Umbilical cord (tissue), 2 donors: ENCODE measurements around the gene RIBC1. TPM values are rescaled to one million over a fixed set of nuclear protein-coding genes. Genes with fewer than 3 reads are reported as not detected.
"Not testable (repeated sequence)": the region's sequence is repeated elsewhere in the genome, so short reads cannot be mapped to it uniquely, and the experiment has no call there.

Experiments
- DNase-seq: peaks from one replicate; pipeline ENCODE4 v3.0.0-alpha.2; 2015; ENCODE audit warnings: low spot score
- total RNA-seq: library from RNA; depleted of rRNA; stranded (reverse); fragments of >200 nt; gene quantifications from one replicate; pipeline ENCODE4 v1.2.3, GENCODE V29; 2014; ENCODE audit warnings: low replicate concordance; ENCODE audit not compliant: insufficient read depth

RIBC1 gene
- not detected for total RNA-seq

DNA sequence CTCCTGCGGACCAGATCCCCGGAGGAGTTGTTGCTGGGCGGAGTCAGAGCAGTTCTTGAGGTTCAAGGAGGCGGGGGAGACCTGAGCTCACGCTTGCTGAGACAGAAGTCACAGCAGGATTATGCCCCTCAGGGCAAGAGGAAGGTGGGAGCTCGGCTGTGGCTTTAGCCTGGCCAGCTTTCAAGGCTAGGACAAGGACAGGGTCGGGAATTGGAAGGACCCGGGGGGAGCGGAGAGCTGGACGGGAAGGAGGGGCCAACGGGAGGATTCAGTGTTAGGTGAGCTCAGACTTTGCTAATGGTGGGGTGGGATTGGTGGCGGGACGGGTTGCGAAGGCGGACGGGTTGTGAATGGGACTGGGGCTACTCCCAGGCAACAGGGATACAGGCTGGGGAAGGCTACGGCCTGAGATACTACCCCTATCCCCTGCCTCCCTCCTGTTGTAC, at the start of gene RIBC1:
Gene RIBC1, plus strand, starts transcription at position 13 of the 446 bp plus-strand sequence. CDS start 3,404 bp downstream, outside the sequence.
- no peak for DNase-seq

GRCh38 chrX:53373307-53373706, 49.4 kb upstream of the RIBC1 start:
- DNase-seq: no peak

- DNase-seq: no peak
Observed at GRCh38 chrX:53374222-53374820, 48.4 kb upstream of the RIBC1 start.

DNA sequence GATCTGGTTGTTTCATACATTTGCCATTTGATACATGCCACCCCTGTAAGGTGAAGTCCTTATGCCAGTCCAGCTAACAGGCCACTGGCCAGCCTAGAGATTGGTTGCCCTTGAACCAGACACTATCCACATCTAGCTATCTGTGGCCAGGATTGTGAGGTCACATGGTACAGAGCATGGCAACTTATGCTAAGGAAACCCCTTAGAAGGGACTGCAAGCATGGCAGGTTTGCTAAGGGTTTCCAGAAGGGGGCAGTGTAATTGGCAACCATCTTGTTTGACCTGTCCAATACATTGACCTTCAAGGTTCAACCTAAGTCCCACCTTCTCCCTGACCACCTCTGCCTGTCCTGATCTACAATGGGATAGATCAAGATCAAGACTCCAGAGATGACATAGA, 47.8 kb upstream of the RIBC1 start:
- no peak for DNase-seq

DNA sequence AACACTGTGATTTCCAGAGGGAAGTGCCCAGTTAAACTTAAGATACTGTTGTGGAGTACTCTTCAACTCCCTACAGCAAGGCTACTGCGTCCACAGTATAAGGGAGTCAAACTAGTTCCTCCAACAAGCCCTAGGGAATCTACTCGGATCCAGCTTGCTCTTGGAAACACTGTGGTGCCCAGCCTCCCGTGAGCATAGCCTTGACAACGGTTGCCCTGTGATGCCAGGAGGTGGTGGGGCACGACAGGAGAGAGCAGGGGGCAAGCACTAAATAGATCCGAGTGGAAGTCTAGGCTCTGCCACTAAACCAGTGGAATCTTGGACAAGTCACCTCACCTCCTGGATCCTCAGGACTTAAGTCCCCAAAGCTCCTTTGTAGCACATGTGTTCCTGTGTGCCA, 45.8 kb upstream of the RIBC1 start:
- no peak for DNase-seq

- no peak for DNase-seq
Observed at GRCh38 chrX:53377464-53377863, 45.2 kb upstream of the RIBC1 start.

GRCh38 chrX:53379008-53379710, 43.5 kb upstream of the RIBC1 start:
- no peak for DNase-seq

DNA sequence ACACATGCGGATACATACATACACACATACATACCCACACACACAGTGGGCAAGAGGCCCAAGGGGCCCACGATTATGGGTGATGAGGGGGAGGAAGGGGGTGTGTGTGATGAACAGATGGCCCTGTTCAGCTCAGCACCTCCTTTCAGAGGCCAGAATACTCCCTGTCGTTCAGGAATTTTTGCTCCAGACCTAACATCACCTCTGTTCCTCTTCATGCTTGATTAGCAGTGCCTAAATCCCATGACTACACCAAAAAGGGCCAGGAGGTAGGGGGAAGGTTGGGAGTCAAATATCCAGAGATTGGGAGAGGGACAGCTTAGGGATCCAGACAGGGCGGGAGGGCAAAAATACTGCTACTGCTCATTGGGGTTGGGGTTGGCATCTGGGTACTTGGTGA, 42.9 kb upstream of the RIBC1 start:
- DNase-seq: no peak

DNA sequence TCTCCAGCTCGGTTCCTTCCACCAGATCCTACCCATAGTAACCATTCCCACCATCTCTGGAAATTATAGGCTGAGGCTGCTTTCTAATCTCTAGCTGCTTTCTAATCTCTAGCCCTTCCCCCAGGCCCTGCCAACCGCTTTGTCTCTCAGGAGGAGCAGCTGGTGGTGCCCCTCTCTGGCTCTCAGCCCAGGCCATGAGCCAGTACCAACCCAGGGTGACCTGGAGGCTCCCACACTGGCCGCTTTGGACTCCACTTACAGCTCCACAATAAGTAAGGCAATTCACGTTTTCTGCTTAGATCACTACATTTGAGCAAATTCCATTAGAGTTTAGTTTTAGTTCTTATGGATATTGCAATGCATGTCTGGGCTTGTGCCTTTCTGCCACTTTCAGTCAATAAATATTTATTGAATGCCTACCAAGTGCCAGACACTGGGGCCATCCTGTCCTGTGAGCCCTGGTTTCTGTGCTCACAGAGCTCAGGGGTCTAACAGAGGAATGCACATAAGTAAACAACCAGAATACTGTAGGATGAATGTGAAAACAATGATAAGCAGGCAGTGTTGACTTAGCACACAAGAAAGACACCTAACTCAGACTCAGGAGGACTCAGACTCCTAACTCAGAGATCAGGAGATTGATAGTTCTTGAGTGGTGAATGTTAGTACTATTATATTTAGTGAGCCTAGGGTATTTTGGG, 39.1 kb upstream of the RIBC1 start:
- no peak for DNase-seq

GRCh38 chrX:53395605-53396298, 26.9 kb upstream of the RIBC1 start:
- DNase-seq: no peak

DNA sequence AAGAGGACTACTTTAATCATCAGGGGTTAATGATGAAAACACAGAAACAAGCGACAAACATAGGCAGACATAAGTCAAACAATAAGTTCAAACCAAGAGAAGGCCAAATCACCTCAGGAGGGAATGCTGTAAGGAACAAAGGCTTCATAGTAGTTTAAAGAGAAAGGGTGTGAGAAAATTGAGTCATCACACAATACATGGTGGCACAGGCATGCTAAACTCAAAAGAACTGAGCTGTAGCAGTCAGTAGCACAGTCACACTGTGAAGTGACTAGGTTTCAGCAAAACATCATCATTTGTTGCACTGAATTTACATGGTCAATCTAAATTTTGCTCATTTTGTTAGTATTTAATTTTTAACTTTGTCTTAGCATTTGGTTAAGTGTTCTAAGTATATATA, 24.5 kb upstream of the RIBC1 start:
- DNase-seq: no peak

GRCh38 chrX:53403535-53403934, 19.1 kb upstream of the RIBC1 start:
- no peak for DNase-seq

DNA sequence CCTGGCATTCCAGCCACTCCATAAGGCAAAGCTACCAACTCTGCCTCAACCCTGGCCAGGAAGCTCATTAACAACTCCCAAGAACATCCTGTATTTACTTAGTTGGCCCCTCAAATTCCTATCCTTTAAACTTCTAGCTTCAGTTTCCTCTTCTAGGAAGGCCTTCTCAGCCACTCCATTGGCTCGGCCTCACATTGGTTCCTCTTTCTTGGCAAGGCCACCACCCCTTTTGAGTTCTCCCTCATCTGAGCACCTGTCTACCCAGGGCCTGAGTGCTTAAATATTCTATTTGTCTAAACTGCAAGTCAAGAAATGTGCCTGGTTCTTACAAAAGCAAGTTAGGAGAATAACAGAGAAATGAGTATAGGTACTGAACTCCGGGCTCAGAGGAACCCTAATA, 10.2 kb upstream of the RIBC1 start:
- no peak for DNase-seq

DNA sequence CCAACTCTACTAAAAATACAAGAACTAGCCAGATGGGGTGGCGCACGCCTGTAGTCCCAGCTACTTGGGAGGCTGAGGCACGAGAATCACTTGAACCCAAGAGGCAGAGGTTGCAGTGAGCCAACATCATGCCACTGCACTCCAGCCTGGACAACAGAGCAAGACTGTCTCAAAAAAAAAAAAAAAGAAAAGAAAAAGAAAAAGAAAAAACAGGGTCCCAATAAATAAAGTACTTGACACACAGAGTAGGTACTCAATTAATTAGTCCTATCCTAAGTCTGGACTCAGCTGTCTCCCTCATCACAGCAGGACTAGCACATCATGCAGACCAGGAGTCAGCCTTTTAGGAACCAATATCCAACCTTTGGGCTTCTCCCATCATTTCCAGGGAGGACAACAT, 2.3 kb upstream of the RIBC1 start:
- DNase-seq: not testable (repeated sequence)

- DNase-seq: no peak
Observed at GRCh38 chrX:53421125-53421524, 1.5 kb upstream of the RIBC1 start.

GRCh38 chrX:53421772-53422085, 944 bp upstream of the RIBC1 start:
- DNase-seq: no peak

DNA sequence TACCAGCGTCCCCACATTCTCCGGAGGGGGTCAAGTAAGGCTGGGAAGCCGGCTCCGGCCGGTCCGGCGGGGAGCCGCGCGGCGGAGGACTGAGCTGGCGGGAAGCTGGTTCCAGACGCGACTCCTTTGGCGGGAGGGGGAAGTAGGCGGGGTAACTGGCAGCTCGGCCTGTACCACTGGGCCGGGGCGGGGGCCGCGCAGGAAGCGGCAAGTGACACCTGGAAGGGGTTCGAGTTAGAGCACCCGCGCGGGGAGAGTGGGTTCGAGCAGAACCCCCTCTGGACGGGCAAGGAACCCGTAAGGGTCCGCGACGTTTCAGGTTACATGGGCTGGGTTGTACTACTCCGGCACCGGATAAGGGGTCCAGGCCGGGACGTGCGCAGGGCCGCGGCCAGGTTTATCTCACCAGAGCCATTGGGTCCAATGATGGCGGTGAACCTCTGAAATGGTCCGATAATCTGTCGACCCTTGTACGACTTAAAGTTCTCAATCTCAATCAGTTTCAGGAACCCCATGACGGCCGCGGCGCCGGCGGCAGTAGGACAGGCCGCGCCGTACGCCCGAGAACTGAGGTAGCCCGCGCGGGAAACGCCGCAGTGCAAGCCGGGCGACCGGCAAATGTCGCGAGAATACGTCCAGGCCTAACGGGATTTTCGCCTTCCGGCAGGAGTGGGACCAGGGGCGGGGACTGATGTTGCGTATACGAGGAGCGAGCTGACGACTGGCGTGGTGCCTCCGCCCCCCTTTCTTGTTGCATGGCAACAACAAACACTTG, 400 bp upstream of the RIBC1 start, which contains the start of gene SMC1A:
Gene SMC1A, minus strand, starts transcription at position 569 of the 775 bp plus-strand sequence. Its CDS starts 54 bp downstream, at position 515.
- peak; percentile 98 for DNase-seq

GRCh38 chrX:53429755-53430154, 7.1 kb downstream of the RIBC1 start:
- no peak for DNase-seq

DNA sequence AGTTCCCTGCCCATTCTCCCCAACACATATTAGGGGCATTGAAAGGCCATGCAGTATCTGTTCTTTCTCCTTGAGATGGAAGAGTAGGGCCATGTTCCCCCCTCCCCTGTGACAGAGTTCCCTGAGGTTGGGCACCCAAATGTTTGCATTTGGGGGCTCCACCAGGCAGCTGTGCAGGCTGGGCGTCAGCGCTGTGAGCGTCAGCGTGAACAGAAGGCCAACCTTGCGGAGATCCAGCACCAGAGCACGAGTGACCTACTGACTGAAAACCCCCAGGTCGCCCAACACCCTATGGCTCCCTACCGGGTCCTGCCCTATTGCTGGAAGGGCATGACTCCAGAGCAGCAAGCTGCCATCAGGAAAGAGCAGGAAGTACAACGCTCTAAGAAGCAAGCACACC, 7.6 kb downstream of the RIBC1 start:
- DNase-seq: no peak

DNA sequence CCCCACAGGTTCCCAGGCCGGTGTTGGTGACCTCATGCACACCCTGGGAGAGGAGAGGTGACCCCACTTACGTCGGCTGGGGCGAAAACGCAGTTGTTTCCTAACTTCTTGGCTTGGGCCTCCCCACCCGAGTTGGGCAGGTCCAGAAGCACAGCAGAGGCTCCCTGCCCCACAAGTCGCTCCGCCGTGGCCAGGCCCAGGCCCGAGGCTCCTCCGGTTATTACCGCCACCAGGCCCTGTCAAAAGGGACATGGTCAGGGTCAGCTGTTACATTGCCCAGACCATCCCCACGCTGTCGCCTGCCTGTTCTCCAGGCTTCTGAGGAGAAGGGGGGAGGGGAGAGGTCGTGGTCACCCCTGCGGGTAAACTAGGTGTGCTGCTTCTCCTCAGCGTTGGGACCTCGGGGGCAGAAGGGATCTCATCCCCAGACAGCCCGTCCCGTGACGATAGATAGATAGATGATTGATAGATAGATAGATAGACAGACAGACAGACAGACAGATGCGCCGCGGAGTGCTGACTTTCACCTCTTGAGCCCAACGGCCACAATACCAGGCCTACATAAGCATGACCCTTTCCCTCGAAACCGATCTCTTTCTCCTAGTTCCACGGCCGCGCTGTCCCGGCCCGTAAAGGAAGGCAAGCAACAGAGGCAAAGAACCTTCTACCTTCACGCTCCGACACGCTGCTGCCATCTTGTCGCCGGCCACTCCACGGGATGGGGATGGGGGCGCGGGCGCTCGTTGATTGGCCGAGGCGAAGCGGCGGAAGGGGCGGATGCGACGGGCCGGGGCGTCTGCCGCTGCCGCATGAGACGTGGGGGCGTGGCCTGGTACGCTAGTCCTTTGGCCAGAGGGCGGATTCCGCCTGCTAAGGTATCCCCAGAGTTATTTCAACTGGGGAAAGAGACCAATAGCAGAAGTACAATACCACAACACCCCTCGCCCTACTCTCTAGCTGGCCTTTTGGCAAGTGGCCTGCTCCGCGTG, 11.3 kb downstream of the RIBC1 start, which contains the start of gene HSD17B10:
Gene HSD17B10, minus strand, starts transcription at position 720 of the 989 bp plus-strand sequence. Its CDS starts 25 bp downstream, at position 695.
- peak; percentile 86 for DNase-seq
